ENCODE measurements around the gene TOE1. TPM values are rescaled to one million over a fixed set of nuclear protein-coding genes. Genes with fewer than 3 reads are reported as not detected.

Gene TOE1
- total and polyA plus RNA-seq, 8 donors: 0.87 to 31.5 (median 8.1) TPM

DNA sequence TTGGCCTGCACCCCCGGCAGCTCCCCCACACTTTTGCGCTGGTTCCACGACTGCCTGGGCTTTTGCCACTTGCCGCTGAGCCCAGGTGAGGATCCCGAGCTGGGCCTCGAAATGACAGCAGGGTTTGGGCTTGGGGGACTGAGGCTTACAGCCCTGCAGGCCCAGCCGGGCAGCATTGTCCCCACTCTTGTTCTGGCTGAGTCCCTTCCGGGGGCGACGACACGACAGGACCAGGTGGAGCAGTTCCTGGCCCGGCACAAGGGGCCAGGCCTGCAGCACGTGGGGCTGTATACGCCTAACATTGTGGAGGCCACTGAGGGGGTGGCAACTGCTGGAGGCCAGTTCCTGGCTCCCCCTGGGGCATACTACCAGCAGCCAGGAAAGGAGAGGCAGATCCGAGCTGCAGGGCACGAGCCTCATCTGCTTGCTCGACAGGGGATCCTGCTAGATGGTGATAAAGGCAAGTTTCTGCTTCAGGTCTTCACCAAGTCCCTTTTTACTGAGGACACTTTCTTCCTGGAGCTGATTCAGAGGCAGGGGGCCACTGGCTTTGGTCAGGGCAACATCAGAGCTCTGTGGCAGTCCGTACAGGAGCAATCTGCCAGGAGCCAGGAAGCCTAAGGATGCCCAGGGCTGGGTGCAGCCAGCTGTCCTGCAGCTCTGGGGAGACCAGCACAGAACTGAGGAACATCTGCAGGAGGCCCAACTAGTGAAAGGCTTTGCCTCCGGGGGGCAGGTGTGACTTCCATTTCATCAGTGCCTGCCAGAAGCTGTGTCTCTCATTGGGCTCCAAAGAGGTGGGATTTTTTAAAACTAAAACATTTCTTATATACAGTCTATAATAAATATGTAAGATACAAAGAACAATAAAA is 12.1 kb upstream of the TOE1 start:
- Histone ChIP-seq H3K4me1 (peaks cover 17 to 39% (median 20%) of the 10 kb centered on the region in 4 donors), H3K9me3 (no peaks in the 10 kb centered on the region), H3K27ac (peak overlapping the region in 1 of 5 donors; percentile 71), H3K27me3 (peaks cover 0 to 5% (median 0%) of the 10 kb centered on the region in 3 donors), H3K36me3 (peaks cover 23 to 45% (median 38%) of the 10 kb centered on the region in 4 donors), H3K4me3 (peak overlapping the region; percentile 51 to 75 (median 61))
- TF ChIP-seq EP300 (IDR thresholded peaks at IDR 0.05) (no peak), POLR2AphosphoS5 (IDR thresholded peaks at IDR 0.05) (no peak), POLR2A (IDR thresholded peaks at IDR 0.05) (no peak)
- TF ChIP-seq, protein P1, sequence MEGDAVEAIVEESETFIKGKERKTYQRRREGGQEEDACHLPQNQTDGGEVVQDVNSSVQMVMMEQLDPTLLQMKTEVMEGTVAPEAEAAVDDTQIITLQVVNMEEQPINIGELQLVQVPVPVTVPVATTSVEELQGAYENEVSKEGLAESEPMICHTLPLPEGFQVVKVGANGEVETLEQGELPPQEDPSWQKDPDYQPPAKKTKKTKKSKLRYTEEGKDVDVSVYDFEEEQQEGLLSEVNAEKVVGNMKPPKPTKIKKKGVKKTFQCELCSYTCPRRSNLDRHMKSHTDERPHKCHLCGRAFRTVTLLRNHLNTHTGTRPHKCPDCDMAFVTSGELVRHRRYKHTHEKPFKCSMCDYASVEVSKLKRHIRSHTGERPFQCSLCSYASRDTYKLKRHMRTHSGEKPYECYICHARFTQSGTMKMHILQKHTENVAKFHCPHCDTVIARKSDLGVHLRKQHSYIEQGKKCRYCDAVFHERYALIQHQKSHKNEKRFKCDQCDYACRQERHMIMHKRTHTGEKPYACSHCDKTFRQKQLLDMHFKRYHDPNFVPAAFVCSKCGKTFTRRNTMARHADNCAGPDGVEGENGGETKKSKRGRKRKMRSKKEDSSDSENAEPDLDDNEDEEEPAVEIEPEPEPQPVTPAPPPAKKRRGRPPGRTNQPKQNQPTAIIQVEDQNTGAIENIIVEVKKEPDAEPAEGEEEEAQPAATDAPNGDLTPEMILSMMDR (IDR thresholded peaks at IDR 0.05): no peak
- WGBS, 5 donors: 54 to 64% (median 56%) methylated on average over 11 to 19 of the region's 19 CpGs
- DNase-seq: peak in 1 of 2 donors; percentile 54
- intact Hi-C loops (cut with DNase I; ENCODE audit: low total_unique reads): no loop called here

DNA sequence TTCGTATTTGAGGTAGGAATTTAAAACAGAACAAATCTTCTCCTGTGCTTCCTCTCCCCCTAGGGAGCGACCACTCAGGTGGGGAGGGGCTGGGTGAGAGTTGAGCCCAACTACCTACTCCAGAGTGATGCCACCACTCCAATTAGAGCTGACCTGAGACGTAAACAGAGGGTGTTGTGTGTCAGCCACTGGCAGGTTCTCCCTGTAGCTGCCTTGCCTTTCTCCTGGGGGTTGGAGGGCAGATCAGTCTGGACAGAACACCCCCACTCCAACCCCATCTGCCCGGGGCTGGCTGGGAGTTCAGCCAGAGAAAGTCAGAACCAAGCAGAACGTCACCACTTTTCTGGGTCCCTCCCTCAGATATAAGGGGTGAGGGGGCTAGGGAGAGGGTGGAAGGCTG is 11.3 kb upstream of the TOE1 start:
- intact Hi-C loops (cut with DNase I; ENCODE audit: low total_unique reads): no loop called here
- no peaks in the 10 kb centered on the region for H3K9me3 ChIP-seq
- 58 to 71% (median 68%) methylated on average over 5 of the region's 5 CpGs for WGBS, 5 donors
- peaks cover 0 to 5% (median 0%) of the 10 kb centered on the region in 3 donors for H3K27me3 ChIP-seq
- peak in 1 of 2 donors; percentile 14 for DNase-seq
- H3K36me3 ChIP-seq: peaks cover 28 to 53% (median 46%) of the 10 kb centered on the region in 4 donors
- TF ChIP-seq POLR2A (IDR thresholded peaks at IDR 0.05) (no peak), EP300 (IDR thresholded peaks at IDR 0.05) (no peak), POLR2AphosphoS5 (IDR thresholded peaks at IDR 0.05) (no peak)
- TF ChIP-seq, protein P1 (IDR thresholded peaks at IDR 0.05): no peak
- peak overlapping the region in 1 of 5 donors; percentile 2 for H3K27ac ChIP-seq
- peaks cover 17 to 39% (median 20%) of the 10 kb centered on the region in 4 donors for H3K4me1 ChIP-seq
- no peak overlapping the region for H3K4me3 ChIP-seq

DNA sequence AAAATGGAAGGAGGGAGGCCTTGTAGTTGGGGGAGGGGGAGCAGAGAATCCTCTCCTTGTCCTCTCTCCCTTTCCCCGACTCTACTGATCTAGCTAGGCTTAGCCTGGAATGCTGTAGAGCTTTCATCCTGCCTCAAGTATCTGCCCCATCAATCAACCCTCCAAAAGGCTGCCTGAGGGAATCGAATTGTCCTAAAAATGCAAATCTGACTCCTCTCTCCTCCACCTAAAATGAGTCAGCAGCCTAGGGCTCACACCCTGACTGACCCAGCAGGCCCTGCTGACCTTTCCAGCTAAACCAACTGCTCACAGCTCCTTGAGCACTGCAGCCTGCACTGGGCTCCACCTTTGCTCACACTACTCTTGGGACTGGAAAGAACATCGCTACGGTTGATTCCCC is 10.5 kb upstream of the TOE1 start:
- intact Hi-C loops (cut with DNase I; ENCODE audit: low total_unique reads): no loop called here
- 57 to 72% (median 62%) methylated on average over 4 of the region's 4 CpGs for WGBS, 5 donors
- TF ChIP-seq, protein P1 (IDR thresholded peaks at IDR 0.05): no peak
- TF ChIP-seq POLR2A (IDR thresholded peaks at IDR 0.05) (no peak), POLR2AphosphoS5 (IDR thresholded peaks at IDR 0.05) (no peak), EP300 (IDR thresholded peaks at IDR 0.05) (no peak)
- H3K27me3 ChIP-seq: peaks cover 0 to 5% (median 0%) of the 10 kb centered on the region in 3 donors
- no peak overlapping the region for H3K4me3 ChIP-seq
- peaks cover 28 to 61% (median 54%) of the 10 kb centered on the region in 4 donors for H3K36me3 ChIP-seq
- no peaks in the 10 kb centered on the region for H3K9me3 ChIP-seq
- H3K4me1 ChIP-seq: peaks cover 17 to 46% (median 23%) of the 10 kb centered on the region in 4 donors
- DNase-seq: no peak
- peak overlapping the region in 1 of 5 donors; percentile 4 for H3K27ac ChIP-seq

DNA sequence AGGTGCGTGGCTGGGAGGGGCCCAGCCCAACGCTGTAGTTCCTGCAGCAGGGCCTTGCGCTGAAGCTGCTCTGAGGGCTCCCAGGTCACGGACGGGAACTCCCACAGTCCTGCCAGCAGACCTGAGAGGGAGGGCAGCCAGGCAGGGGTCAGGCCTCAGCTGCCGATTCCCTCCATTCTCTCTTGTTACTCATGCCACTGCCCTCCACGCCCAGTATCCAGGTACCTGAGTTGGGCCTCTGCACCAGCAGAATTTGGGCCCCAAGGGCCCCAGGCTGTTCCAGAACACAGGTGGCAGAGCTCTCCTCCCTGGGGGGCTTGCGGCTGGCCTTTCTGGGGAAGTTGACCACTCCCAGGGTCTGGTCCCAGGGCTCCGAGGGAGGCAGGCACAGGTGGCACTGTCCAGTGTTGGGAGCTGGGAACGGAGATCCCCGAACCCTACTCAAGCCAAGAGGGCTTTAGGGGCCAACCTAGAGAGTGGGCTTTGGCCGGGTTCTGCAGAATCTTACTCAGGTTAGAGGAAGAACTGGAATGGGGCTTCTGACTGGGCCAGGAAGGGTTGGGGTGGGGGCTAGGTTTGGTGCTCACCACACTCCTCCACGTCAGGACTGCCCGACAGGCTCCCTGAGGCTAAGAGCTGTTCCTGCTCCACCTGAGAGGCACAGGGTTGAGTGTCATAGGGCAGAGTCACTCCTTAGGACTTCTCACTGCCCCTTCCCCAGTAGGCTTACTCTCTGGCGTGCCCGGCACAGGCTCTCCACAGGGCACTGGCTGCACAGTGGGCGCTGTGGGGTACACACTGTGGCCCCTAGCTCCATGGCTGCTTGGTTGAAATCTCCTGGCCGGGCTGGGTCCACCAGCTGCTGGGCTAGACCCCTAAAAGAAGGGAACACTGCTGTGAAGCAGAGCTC is 8.3 kb upstream of the TOE1 start:
- 94 to 97% (median 95%) methylated on average over 13 to 18 of the region's 18 CpGs for WGBS, 5 donors
- TF ChIP-seq POLR2A (IDR thresholded peaks at IDR 0.05): no peak
- TF ChIP-seq, protein P1 (IDR thresholded peaks at IDR 0.05): no peak
- Histone ChIP-seq H3K36me3 (peaks cover 28 to 63% (median 54%) of the 10 kb centered on the region in 4 donors), H3K9me3 (no peaks in the 10 kb centered on the region), H3K27ac (no peak overlapping the region), H3K27me3 (peaks cover 0 to 5% (median 0%) of the 10 kb centered on the region in 3 donors), H3K4me1 (peaks cover 20 to 53% (median 26%) of the 10 kb centered on the region in 4 donors), H3K4me3 (no peak overlapping the region)
- no peak for DNase-seq
- intact Hi-C loops (cut with DNase I; ENCODE audit: low total_unique reads): no loop called here
